Stimulated activated CD8-positive, alpha-beta memory T cell treated with anti-CD3 and anti-CD28 coated beads, Interleukin-4, amount 100 ng/mL, for 48 hours (primary cell): ENCODE measurements around the gene TYROBP.
A peak's percentile ranks its signal among the peaks of the same experiment; 100 is the strongest.
"Not testable (repeated sequence)": the region's sequence is repeated elsewhere in the genome, so short reads cannot be mapped to it uniquely, and the experiment has no call there.

ENCODE experiments used
- DNase-seq: peaks from one replicate; pipeline ENCODE4 v3.0.0-alpha.2; 2020

TYROBP gene

DNA sequence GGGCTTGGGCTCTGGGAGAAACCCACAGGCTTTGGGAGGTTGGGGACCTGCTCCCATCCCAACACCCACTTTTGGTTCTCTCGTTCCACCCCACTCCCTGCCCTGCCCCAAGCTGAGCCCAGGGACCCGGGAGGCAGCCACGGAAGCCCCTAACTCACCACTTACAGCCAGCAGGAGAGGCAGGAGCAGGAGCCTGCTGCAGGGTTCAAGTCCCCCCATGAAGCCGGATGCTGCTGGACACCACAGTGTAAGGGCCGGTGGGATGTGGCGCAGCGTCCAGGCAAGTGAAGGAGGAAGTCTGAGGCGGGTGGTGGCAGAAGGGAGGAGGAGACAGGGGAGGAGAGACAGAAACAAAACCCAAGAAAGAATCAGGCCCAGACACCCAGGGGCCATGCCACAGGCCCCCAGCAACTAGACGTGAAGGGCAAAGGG, at the start of gene TYROBP:
Gene TYROBP, minus strand, starts transcription at position 286 of the 432 bp plus-strand sequence. Its CDS starts 67 bp downstream, at position 219.
- no peak for DNase-seq

GRCh38 chr19:35957411-35957810, 49.3 kb upstream of the TYROBP start:
- not testable (repeated sequence) for DNase-seq

DNA sequence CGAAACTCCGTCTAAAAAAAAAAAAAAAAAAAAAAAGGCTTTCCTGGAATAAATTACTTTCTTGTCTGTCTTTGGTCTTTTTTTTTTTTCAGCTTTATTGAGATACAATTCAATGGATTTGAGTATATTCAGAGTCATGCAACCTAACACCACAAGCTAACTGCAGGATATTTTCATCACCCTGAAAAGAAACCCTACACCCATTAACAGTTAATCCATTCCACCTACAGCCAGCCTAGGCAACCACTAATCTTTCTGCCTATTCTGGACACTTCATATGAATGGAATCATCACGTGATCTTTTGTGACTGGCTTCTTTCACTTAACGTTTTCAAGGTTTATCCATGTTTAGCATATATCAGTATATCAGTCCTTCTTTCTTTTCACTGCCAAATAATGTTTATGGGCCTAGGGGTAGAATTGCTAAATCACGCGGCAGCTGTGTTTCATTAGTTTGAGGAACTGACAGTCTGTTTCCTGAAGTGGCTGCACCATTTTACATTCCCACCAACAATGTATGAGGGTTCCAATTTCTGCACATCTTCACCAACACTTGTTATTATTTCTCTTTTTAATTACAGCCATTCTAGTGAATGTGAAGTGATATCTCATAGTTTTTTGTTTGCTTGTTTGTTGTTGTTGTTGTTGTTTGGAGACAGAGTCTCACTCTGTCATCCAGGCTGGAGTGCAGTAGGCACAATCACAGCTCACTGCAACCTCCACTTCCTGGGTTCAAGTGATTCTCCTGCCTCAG, 48.0 kb upstream of the TYROBP start:
- no peak for DNase-seq

DNA sequence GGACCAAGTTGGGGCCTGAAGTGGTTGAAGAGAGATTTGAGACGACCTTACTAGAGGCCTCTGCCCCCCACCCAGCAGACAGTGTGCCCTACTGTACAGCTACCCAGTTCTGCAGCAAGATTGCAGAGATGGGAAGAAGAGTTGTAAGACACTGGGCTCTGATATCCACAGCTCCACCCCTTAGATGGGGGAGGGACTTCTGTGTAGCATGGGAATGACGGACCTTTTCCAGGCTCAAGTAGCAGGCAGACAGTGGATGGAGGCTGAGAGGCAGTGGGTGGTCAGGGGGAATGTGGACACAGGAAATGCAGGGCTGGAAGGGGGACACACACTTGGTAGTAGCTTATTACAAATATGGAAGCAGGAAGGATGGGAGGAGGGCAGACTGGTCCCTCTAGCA, 41.0 kb upstream of the TYROBP start:
- no peak for DNase-seq

- DNase-seq = no peak
Observed at GRCh38 chr19:35946203-35946602, 38.1 kb upstream of the TYROBP start.

- DNase-seq = no peak
Observed at GRCh38 chr19:35945121-35945790, 37.2 kb upstream of the TYROBP start.

DNA sequence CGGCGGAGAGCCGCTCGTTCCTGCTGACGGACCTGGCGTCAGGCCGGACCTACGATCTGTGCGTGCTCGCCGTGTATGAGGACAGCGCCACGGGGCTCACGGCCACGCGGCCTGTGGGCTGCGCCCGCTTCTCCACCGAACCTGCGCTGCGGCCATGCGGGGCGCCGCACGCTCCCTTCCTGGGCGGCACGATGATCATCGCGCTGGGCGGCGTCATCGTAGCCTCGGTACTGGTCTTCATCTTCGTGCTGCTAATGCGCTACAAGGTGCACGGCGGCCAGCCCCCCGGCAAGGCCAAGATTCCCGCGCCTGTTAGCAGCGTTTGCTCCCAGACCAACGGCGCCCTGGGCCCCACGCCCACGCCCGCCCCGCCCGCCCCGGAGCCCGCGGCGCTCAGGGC, 36.5 kb upstream of the TYROBP start:
- DNase-seq = no peak

DNA sequence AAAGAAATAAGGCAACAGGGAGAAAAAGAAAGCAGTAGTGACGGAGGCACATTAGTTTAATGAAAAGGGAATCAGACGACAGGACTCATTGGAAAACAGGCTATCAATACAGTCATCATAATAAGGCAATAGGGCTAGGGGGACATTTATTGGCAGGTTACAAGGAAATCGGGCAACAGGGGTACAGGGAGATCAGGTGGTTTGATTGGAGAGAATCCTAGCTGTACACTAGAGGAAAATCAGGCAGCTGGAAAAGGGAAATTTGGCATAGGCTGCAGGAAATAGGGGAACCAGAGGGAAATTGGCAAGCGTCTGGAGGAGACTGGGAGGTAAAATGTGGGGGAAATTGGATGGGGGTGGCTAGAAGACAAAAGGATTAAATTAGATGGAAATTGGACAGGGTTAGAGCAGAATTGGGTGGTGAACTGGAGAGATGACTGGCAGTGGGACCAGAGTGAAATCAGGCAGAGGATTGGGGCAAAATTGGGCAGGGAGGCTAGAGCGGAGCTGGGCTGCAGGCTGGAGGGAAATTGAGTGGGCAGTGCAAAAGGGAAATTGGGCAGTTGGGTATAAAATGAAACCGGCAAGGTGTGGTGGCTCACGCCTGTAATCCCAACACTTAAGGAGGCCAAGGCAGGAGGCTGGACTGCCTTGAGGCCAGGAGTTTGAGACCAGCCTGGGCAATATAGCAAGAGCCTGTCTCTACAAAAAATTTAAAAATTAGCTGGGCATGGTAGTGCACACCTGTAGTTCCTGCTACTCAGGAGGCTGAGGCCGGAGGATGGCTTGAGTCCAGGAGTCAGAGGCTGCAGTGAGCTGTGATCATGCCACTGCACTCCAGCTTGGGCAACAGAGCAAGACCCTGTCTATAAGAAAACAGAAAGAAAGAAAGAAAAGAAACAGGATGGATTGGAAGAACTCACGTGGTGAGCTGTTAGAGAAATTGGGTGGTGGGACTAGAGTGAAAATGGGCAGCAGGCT, 35.5 kb upstream of the TYROBP start:
- no peak for DNase-seq

GRCh38 chr19:35942235-35942634, 34.1 kb upstream of the TYROBP start:
- DNase-seq = no peak

DNA sequence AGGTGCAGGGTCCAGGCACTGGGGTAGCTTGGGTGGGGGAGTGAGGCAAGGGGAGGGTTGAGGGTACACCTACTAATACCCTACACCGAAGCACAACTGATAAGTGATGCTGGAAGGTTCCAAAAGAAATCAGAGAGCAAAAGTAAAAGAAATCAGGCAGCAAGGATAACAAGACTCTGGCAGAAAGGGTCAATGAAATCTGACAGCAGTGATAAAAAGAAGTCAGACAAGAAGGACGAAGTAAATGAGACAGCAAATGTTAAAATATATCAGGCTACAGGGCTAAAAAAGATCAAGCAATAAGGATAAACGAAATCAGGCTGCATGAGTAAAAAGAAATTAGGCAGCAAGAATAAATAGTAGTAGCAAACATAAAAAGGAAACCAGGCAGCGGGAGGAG, 32.7 kb upstream of the TYROBP start:
- no peak for DNase-seq

GRCh38 chr19:35940078-35940775, 32.1 kb upstream of the TYROBP start:
- DNase-seq = no peak

DNA sequence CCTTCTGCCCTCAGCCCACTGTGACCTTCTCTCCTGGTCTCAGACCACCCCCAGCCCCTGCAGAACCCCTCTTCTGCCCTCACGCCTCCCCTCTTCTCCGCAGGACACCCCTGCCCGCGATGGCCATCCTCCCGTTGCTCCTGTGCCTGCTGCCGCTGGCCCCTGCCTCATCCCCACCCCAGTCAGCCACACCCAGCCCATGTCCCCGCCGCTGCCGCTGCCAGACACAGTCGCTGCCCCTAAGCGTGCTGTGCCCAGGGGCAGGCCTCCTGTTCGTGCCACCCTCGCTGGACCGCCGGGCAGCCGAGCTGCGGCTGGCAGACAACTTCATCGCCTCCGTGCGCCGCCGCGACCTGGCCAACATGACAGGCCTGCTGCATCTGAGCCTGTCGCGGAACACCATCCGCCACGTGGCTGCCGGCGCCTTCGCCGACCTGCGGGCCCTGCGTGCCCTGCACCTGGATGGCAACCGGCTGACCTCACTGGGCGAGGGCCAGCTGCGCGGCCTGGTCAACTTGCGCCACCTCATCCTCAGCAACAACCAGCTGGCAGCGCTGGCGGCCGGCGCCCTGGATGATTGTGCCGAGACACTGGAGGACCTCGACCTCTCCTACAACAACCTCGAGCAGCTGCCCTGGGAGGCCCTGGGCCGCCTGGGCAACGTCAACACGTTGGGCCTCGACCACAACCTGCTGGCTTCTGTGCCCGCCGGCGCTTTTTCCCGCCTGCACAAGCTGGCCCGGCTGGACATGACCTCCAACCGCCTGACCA, 31.4 kb upstream of the TYROBP start:
- no peak for DNase-seq

GRCh38 chr19:35938282-35939224, 30.5 kb upstream of the TYROBP start:
- no peak for DNase-seq

- no peak for DNase-seq
Observed at GRCh38 chr19:35937345-35938281, 29.5 kb upstream of the TYROBP start.

- DNase-seq = no peak
Observed at GRCh38 chr19:35936738-35937268, 28.7 kb upstream of the TYROBP start.

GRCh38 chr19:35935911-35936737, 28.0 kb upstream of the TYROBP start, which contains the start of gene LRFN3:
TSS of gene LRFN3 (plus strand) at chr19:35936374. CDS start at chr19:35939426, 3,052 bp downstream.
- DNase-seq = peak; percentile 77

DNA sequence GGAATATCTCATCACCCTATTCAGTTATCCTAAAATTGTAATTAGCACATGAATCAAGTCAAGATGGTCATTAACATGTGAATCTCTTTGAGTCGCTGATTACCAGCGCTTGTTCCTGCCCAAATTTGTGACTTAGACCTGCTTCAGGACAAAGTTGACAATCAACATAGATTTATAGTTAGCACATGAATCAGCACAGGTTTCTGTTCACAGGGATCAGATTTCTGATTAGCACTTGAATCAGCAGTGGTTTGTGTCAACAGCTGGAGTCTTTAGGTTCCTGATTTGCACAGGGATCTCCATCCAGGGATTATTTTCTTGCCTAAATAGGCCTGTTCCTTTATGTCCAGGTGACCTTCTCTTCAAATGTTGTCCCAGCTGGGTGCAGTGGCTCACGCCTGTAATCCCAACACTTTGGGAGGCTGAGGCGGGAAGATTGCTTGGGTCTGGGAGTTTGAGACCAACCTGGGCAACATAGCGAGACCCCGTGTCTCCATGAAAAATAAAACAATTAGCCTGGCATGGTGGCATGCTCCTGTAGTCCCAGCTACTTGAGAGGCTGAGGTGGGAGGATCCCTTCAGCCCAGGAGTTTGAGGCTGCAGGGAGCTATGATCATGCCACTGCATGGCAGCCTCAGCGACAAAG, 24.3 kb upstream of the TYROBP start:
- no peak for DNase-seq

DNA sequence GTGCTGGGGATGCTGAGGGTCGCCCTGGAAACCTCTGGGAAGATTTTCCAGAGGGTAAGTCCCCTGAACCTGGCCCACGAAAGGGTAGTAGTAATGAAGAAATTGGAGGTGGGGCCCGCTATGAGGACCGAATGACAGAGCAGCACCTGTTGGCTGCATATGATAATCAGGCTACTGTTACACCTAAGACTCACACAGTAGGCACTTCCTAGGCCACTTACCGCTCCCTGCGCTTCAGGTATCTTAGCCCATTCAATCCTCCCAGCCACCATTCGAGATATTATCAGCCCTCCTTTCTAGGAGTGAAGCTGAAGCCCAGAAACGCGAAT, 23.7 kb upstream of the TYROBP start:
- no peak for DNase-seq
